ENCODE measurements around the gene CAMSAP2.

GRCh38 chr1:200739702-200740570, 1.2 kb downstream of the CAMSAP2 start:
- no peak for TF ChIP-seq POLR2A (IDR thresholded peaks at IDR 0.05)
- no peak for TF ChIP-seq CTCF (IDR thresholded peaks at IDR 0.05)
- TF ChIP-seq POLR2AphosphoS5 (IDR thresholded peaks at IDR 0.05) = no peak
- TF ChIP-seq EP300 (IDR thresholded peaks at IDR 0.05) = no peak
